Left colon (tissue), 2 donors: ENCODE results near the gene SPATA7. TPM values are rescaled to one million over a fixed set of nuclear protein-coding genes. Genes with fewer than 3 reads are reported as not detected.
A peak's percentile ranks its signal among the peaks of the same experiment; 100 is the strongest.
"Not testable (repeated sequence)": the region's sequence is repeated elsewhere in the genome, so short reads cannot be mapped to it uniquely, and the experiment has no call there.

Experiments used
- ATAC-seq: fragments of 200-7000 bp; cut with Tn5 transposase; one replicate; pipeline ENCODE4 v1.9.1; 2020; ENCODE audit warnings: mild to moderate bottlenecking, moderate library complexity
- DNase-seq, 2 donors: peaks; one replicate each; pipeline ENCODE4 v3.0.0-alpha.2; 2020
- intact Hi-C, 2 donors: fragments of 100-400 bp; cut with DNase I in 1 of 2; cut with micrococcal nuclease in 1 of 2; formaldehyde crosslinking; loops; one replicate each; pipeline versions ENCODE4 v1.11.2 to v1.14.0; 2022; cut with DNase I, micrococcal nuclease
- long read RNA-seq: library from polyadenylated mRNA; unstranded; transcript quantifications from one replicate; pipeline ENCODE4 v2.0.0, GENCODE V29; 2021
- total RNA-seq, 2 donors: library from RNA; stranded (reverse); fragmentation: NEBNext Ultra II Directional; extraction: Animal tissue kit (Norgen Biotek cat#: 25700); gene quantifications; one replicate each; pipeline ENCODE4 v1.2.1, GENCODE V29; 2021
- donor health status: DM: no; HTN: no; CAD: no.
- donor health status: DM: yes; HTN: yes; CAD: no.

The SPATA7 gene, protein sequence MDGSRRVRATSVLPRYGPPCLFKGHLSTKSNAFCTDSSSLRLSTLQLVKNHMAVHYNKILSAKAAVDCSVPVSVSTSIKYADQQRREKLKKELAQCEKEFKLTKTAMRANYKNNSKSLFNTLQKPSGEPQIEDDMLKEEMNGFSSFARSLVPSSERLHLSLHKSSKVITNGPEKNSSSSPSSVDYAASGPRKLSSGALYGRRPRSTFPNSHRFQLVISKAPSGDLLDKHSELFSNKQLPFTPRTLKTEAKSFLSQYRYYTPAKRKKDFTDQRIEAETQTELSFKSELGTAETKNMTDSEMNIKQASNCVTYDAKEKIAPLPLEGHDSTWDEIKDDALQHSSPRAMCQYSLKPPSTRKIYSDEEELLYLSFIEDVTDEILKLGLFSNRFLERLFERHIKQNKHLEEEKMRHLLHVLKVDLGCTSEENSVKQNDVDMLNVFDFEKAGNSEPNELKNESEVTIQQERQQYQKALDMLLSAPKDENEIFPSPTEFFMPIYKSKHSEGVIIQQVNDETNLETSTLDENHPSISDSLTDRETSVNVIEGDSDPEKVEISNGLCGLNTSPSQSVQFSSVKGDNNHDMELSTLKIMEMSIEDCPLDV
- 1 to 10 TPM; 4.6 to 7.6 TPM for total RNA-seq
- long read RNA-seq, partial matches to known transcripts, result 1 of 6 reads
- long read RNA-seq, other reads (novel, unspliced or antisense), result 2 of 6 reads

DNA sequence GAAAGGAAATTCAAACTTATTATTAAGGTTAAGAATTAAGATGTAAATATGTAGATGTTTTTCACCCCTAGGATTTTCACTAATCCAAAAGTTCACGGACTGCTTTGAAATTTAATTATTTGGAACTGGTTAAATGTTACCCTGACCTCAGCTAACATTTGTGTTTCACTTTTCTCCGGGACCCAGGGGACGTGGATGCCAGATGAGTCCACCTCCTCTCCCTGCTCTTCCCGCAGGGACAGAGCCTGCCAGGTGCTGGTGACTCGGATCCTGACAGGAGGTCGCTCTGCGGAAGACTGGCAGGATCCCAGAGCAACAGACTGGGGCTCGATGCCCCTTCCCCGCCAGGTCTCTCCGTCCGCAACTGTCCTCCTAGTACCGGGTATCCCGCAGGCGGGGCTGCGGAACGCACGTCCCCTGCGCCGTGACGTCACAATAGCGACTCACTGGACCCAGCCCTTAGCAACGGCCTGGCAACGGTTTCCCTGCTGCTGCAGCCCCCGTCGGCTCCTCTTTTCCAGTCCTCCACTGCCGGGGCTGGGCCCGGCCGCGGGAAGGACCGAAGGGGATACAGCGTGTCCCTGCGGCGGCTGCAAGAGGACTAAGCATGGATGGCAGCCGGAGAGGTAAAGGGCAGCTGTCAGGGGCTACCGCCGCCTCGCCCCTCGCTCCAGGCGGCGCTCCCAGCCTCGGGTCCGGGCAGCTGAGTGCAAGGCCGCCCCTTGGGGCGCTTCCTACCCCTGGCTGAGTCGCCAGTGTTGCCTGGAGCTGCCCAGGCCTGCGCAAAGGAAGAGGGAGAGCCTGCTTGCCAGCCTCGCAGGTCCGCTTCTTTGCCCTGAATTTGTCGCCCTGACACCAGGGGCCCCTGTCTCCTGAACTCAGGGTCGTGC is at the start of gene SPATA7:
SPATA7 (plus strand) TSS at position 446 of the 890 bp plus-strand sequence; CDS start at position 608, 162 bp downstream.
- ATAC-seq, result peak; percentile 99
- DNase-seq, result peak; percentile 93 to 96
- intact Hi-C loops, result no loop called here

DNA sequence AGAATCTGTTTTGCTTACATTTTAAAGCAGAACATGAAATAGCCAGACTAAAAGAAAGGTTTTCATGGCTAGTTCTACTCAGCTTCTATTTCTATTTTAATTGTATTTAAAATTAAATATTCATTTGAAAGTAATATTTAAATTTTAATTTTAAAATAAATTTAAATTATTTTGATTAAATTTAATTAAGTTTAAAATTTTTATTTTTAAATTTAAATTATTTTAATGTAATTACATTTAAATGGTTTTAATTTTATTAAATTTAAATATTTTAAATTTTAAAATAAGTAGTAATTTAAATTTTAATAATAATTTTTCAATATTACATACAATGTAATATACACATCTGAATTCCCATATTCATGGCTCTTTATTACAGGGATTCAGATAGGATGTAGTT is 45.1 kb upstream of the SPATA7 start:
- ATAC-seq (no peak), DNase-seq (no peak)
- intact Hi-C loops, result no loop called here

DNA sequence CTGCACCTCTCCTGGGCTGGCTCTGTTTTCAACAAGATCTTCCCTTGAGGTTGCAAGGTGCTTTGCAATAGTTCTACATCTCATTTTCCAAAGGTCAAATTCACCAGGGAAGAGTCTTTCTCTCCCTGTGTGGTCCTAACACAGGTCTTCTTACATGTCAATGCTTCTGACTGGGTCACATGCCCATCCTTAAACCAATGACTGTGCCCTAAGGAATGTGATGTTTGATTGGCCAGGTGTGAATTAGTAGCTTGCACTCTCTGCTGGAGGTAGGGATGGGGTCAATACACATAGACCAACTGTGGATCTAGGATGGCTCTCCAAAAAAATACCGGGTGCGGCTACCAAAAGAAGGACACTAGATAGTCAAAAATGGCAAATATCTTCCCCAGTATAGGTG is 42.5 kb upstream of the SPATA7 start:
- DNase-seq, result no peak
- ATAC-seq, result no peak
- intact Hi-C loops, result no loop called here

DNA sequence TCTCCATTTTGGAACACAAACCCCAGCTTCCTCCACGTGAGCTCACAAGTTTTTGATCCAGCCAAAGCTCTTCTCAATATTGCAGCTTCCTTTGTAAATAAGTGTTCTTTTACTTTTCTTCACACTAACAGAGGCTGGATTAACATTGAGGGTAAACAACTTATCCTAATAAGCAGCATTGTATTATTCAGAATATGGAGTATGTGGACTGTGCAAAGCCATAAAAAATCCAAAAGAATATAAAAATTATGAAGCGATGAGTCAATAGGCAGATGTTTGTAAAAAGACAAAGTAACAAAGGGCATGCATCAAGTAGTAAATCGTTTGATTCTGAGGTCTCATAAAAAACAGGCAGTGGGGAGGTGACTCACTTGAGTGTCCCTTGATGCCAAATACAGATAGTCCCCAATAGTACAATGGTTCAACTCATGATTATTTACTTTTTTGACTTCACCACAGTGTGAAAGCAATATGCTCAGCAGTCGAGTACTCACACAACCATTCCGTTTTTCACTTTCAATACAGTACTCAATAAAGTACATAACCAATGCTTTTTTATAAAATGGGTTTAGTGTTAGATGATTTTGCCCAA is 39.3 kb upstream of the SPATA7 start:
- intact Hi-C loops, result no loop called here
- ATAC-seq (peak; percentile 41), DNase-seq (no peak)

DNA sequence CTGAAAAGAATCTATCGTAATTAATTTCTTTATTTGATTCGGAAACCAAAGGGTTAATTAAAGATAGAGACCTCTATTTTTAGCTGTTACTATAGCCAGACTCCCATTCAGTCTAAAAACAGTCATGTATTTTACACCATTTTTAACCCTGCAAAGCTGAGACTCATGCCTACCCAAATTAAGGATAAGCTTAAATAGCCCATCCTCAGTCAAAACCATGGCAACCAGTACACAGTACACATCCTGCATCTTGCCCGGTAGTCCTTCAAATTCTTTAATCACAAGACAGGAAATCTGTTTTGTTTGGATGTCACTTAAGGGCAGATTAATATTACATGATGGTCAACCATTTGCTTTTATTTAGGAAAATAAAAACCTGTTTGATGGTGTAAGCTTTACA is 36.9 kb upstream of the SPATA7 start:
- ATAC-seq (no peak), DNase-seq (no peak)
- intact Hi-C loops, result no loop called here

DNA sequence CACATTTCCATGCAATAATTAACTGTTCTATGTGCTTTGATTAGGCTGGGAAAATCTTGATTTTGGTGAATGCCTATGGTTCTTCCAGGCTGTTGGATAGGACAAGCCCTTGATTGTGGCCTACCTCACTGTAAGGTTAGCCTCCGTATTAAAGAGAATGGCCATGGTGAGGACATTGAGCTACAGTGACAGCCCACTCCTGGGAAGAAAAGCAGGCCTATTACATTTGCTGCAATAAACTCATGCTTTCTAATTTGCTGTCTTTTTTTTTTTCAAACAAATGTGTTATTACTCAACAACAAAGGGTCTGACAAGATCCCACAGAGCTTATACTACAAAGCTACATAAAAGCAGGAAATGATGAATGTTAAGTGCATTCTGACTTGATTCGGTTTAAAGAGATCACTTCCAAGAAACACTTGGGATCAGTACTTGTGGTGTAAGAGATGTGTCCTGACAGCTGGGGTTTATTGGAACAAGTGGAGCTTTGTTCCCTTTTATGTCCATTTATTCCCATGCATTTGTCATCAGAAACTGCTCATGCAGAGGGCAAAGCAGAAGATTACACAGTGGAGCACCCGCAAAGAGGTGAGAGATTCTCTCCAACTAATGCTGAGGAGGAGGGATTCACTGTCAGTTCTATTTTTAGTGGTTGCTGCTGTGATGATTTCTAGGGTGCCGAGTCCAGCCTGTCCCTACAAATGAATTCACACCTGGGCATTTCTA is 33.3 kb upstream of the SPATA7 start:
- ATAC-seq (no peak), DNase-seq (no peak)
- intact Hi-C loops, result no loop called here

DNA sequence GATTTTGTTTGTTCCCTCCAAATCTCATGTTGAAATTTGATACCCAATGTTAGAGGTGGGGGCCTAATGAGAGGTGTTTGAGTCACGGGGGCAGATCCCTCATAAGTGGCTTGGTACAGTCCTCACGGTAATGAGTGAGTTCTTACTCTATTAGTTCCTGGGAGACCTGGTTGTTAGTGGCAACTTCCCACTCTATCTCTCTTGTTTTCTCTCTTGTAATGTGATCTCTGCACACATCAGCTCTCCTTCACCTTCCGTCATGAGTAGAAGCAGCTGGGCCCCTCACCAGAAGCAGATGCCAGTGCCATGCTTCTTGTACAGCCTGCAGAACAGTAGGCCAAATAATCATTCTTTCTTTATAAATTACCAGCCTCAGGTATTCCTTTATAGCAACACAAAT is 32.8 kb upstream of the SPATA7 start:
- no peak for DNase-seq
- intact Hi-C loops, result no loop called here
- no peak for ATAC-seq

DNA sequence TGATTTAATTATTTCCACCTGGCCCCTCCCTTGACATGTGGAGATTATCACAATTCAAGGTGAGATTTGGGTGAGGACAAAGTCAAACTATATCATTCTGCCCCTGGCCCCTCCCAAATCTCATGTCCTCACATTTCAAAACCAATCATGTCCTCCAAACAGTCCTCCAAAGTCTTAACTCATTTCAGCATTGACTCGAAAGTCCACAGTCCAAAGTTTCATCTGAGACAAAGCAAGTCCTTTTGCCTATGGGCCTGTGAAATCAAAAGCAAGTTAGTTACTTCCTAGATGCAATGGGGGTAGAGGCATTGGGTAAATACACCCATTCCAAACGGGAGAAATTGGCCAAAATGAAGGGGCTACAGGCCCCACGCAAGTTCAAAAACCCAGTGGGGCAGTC is 31.1 kb upstream of the SPATA7 start:
- DNase-seq, result no peak
- no peak for ATAC-seq
- intact Hi-C loops, result no loop called here

DNA sequence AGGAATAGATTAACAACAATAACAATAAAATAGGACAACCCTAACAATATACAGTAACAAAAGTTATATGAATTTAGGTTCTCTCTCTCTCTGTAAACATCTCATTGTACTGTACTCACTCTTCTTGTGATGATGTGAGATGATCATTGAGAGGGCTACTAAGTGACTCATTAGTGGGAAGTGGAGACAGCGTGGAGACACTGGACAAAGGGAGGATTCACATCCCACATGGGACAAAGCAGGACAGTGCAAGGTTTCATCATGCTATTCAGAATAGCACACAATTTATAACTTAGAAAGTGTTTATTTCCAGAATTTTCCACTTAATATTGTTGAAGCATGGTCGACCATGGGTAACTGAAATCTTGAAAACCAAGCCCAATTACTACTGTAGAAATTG is 26.0 kb upstream of the SPATA7 start:
- DNase-seq (no peak), ATAC-seq (no peak)
- intact Hi-C loops, result no loop called here

DNA sequence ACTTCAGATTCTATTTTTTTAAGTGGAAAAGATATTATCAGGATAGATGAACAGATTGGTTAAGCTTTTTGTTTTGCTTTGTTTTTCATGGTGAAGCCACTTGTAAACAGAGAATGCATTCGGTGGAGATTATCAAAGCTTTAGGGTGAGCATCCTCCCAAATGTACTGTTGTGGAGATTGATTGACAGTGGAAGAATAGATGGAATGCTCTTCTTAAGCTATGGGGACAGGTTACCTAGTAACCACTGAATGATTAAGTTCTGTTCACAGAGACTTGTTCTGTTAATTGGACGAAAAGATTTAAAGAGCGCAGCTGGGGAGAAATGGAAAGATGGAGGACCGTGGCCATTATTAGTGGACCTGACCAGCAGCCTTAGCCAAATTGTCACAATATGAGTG is 21.8 kb upstream of the SPATA7 start:
- intact Hi-C loops, result no loop called here

DNA sequence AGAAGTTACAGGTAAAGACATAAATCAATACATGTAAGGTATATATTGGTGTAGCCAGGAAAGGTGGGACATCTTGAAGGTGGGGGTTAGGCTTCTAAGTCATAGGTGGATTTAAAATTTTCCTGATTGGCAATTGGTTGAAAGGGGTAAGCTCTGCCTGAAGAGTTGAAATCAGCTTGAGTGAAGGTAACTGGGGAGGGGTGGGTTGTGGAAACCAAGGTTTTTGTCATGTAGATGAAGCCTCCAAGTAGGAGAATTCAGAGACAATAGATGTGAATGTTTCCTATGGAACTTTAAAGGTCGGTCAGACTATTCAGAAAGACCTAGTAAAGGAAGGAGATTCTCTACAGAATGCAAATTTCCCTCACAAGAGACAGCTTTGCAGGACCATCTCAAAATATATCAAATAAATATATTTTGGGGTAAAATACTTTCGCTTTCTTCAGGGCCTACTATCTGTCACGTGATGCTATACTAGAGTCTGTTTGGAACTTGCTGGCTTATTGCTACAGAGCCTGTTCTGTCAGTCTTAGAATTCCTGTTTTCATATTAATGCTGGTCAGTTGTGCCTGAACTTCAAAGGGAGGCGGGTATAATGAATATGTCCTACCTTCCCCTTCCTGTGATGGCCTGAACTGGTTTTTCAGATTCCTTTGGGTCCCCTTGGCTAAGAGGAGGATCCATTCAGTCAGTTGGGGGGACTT is 20.6 kb upstream of the SPATA7 start:
- no peak for ATAC-seq
- intact Hi-C loops, result no loop called here

More for the DNA sequence above, 21.8 kb upstream of the SPATA7 start:
- ATAC-seq (no peak), DNase-seq (no peak)

DNA sequence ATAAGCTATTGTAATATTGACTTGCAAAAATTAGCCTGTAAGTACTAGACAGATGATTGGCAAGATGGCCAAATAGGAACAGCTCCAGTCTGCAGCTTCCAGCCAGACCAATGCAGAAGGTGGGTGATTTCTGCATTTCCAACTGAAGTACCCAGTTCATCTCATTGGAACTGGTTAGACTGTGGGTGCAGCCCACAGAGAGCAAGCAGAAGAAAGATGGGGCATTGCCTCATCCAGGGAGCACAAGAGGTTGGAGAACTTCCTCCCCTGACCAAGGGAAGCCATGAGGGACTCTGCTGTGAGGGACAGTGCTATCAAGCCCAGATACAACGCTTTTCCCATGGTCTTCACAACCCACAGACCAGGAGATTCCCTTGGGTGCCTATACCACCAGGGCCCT is 16.0 kb upstream of the SPATA7 start:
- no peak for DNase-seq
- no peak for ATAC-seq
- intact Hi-C loops, result no loop called here

More for the DNA sequence above, 20.6 kb upstream of the SPATA7 start:
- no peak for DNase-seq

DNA sequence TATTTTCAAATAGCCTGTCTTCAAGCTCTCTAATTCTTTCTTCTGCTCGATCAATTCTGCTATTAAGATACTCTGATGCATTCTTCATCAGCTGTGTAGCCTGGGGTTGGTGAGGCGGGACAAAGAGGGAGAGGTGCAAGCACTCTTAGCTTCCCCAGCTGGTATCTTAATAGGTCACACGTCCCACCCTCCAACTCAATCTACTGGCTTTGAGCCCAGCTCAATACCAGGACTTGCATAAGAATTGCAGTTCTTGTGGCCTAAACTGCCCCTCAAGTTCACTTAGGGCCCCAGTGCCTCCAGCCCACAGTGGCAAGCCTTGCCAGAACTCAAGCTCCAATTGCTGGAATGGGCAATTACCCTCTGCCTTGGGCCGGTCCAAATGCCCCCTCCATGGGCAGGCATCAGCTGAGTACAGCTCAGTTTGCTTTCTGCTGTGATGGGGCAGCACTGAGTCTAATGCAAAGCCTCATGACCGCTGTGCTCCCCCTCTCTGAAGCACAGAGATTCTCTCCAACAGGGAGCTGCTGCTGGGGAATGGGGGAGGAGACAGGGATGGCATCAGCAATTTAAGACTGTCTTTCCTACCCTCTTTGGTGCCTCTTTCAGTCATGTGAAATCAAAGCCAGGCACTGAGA is 5.6 kb upstream of the SPATA7 start:
- ATAC-seq, result no peak
- no peak for DNase-seq
- intact Hi-C loops, result no loop called here

DNA sequence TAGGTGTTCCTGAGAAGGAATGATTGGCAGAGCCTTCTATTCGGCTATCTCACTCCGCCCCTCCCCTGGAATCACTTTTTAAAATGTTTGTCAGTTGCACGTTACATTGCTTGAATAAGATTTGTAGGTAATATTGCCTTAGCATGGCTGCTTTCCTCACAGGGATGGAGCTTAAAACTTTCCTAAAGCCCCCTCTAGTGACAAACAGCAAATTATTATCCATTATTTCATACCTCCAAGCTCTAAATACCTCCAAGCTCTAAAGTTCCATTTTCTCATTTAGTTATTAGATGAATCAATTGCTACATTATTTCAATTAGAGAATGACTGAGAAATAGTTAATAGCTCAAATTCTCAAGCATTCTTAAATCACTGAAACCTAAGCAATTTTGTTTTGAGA is 5.1 kb upstream of the SPATA7 start:
- ATAC-seq (no peak), DNase-seq (no peak)
- intact Hi-C loops, result no loop called here

DNA sequence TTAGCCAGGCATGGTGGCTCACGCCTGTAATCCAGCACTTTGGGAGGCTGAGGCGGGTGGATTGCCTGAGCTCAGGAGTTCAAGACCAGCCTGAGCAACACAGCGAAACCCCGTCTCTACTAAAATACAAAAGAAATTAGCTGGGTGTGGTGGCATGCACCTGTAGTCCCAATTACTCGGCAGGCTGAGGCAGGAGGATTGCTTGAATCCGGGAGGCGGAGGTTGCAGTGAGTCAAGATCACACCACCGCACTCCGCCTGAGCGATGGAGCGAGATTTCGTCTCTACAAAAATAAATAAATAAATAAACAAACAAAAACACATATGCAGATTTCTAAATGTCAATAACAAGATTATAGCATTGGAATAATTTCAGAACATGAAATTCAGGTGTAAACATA is 3.8 kb upstream of the SPATA7 start:
- ATAC-seq, DNase-seq, intact Hi-C loops: not testable (repeated sequence)

DNA sequence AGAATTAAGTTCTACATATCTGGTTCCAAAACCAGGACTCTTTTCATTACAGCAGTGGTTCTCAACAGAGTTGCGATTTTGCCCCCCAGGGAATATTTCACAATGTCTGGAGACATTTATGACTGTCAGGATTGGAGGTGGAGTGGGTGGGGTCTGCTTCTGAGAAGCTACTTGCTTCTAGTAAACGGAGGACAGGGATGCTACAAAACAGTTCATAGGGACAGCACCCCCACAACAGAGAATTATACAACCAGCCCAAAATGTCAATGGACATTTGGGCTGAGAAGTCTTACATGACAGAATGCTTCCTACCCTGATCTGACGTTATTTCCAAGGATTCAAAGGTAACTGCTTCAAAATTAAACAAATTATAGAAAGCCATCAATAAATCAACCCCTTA is 739 bp upstream of the SPATA7 start:
- intact Hi-C loops, result no loop called here
- DNase-seq (no peak), ATAC-seq (no peak)

DNA sequence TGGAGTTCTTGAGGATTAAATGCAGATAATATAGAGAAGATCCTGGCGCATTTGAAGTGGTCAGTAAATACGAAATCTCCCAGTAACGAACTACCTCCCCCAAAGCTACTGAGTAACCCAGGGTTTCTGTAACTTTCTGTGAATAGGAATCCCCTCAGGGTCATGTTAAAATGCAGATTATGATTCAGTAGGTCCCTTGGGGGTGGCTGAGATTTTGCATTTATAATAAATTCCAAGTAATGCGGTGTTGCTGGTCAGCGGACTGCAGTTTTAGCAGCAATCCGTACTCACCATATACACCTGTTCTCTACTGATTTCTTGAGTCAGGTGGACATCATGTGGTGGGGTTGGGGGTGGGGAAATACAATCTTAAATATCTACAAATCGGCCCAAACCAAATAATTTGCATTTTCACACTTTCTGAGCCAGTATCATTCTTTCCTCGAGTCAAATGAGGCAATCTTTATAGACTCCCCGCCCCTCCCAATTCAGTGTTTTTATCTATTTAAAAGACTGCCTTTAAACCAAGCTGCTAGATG is 868 bp downstream of the SPATA7 start:
- DNase-seq (no peak), ATAC-seq (no peak)
- intact Hi-C loops, result no loop called here
